ENCODE data around the gene MYORG.

The MYORG gene

GRCh38 chr9:34384368-34385165 is 7.9 kb upstream of the MYORG start:
- DNase-seq = no peak

GRCh38 chr9:34383904-34384303 is 7.2 kb upstream of the MYORG start:
- DNase-seq = no peak

GRCh38 chr9:34382879-34383278 is 6.2 kb upstream of the MYORG start:
- no peak for DNase-seq

GRCh38 chr9:34382054-34382453 is 5.4 kb upstream of the MYORG start:
- no peak for DNase-seq

GRCh38 chr9:34381323-34381722 is 4.6 kb upstream of the MYORG start:
- DNase-seq = no peak

- DNase-seq = peak; percentile 79 to 86
Measured at GRCh38 chr9:34380511-34381315, 4.0 kb upstream of the MYORG start.

- peak; percentile 43 to 51 for DNase-seq
Measured at GRCh38 chr9:34380034-34380510, 3.4 kb upstream of the MYORG start.

- DNase-seq = peak; percentile 95 to 96
Measured at GRCh38 chr9:34379334-34380033, 2.8 kb upstream of the MYORG start.

GRCh38 chr9:34378376-34379060 is 1.8 kb upstream of the MYORG start:
- no peak for DNase-seq

- DNase-seq = no peak
Measured at GRCh38 chr9:34377404-34377746, 677 bp upstream of the MYORG start.

- peak; percentile 61 for DNase-seq
Measured at GRCh38 chr9:34375901-34376595, 650 bp downstream of the MYORG start.

- no peak for DNase-seq
Measured at GRCh38 chr9:34374905-34375552, 1.7 kb downstream of the MYORG start.

GRCh38 chr9:34374339-34374738 is 2.4 kb downstream of the MYORG start:
- DNase-seq = no peak

- DNase-seq = no peak
Measured at GRCh38 chr9:34373749-34374148, 2.9 kb downstream of the MYORG start.

GRCh38 chr9:34372467-34373011 is 4.2 kb downstream of the MYORG start:
- DNase-seq = no peak

GRCh38 chr9:34371886-34372466 is 4.7 kb downstream of the MYORG start:
- DNase-seq = no peak

GRCh38 chr9:34370970-34371880 is 5.5 kb downstream of the MYORG start:
- DNase-seq = no peak

- no peak for DNase-seq
Measured at GRCh38 chr9:34370335-34370969, 6.2 kb downstream of the MYORG start.

GRCh38 chr9:34369636-34370035 is 7.1 kb downstream of the MYORG start:
- DNase-seq = no peak
